HUES6 (cell line): ENCODE measurements around the gene MTMR10.
A peak's percentile ranks its signal among the peaks of the same experiment; 100 is the strongest.

Source experiments
- H3K27ac ChIP-seq: 2 replicates; pipeline ENCODE4 v1.7.0; 2013; ENCODE audit warnings: low read depth, mild to moderate bottlenecking, low read length, inconsistent platforms
- H3K27me3 ChIP-seq: 2 replicates; pipeline ENCODE4 v1.6.1; 2013; ENCODE audit warnings: low read length; ENCODE audit not compliant: control insufficient read depth, insufficient read depth
- H3K36me3 ChIP-seq: 2 replicates; pipeline ENCODE4 v1.6.1; 2013; ENCODE audit warnings: low read length; ENCODE audit not compliant: control insufficient read depth, insufficient read depth
- H3K4me1 ChIP-seq: 2 replicates; pipeline ENCODE4 v1.6.1; 2013; ENCODE audit warnings: low read length; ENCODE audit not compliant: control insufficient read depth, insufficient read depth
- H3K4me3 ChIP-seq: 2 replicates; pipeline ENCODE4 v1.5.1; 2013; ENCODE audit warnings: low read depth, low read length
- H3K9ac ChIP-seq: one replicate; pipeline ENCODE4 v1.6.1; 2013; ENCODE audit warnings: mild to moderate bottlenecking, low read length
- H3K9me3 ChIP-seq: 2 replicates; pipeline ENCODE4 v1.6.1; 2013; ENCODE audit warnings: low read depth, low read length; ENCODE audit not compliant: control insufficient read depth, insufficient read depth

Gene MTMR10

DNA sequence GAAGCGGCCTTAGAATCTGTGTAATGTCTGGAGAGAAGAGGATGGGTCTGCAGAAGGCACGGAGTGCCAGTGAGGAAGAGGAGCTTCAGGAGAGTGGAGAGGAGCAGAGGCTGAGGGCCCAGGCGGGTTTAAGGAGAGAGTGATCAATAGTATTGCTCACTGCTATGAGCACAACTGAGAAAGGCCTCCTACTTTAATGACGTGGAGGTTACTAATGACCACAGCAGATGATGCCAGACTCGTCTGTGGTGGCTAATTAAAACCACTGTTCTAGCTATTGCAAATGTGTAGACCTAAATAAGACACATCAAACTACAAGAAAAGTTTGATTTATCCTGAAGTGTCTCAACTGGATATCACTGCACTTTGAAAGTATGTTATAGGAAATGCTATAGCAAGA, 33.2 kb downstream of the MTMR10 start:
- Histone ChIP-seq H3K9me3 (no peaks in the 10 kb centered on the region), H3K27ac (no peak overlapping the region), H3K27me3 (no peaks in the 10 kb centered on the region), H3K9ac (no peak overlapping the region), H3K4me1 (no peaks in the 10 kb centered on the region), H3K4me3 (no peak overlapping the region), H3K36me3 (peaks cover 68% of the 10 kb centered on the region)

GRCh38 chr15:30956216-30957124, 35.0 kb downstream of the MTMR10 start:
- Histone ChIP-seq H3K27me3 (no peaks in the 10 kb centered on the region), H3K36me3 (peaks cover 78% of the 10 kb centered on the region), H3K27ac (no peak overlapping the region), H3K4me1 (no peaks in the 10 kb centered on the region), H3K4me3 (no peak overlapping the region), H3K9ac (no peak overlapping the region), H3K9me3 (no peaks in the 10 kb centered on the region)

DNA sequence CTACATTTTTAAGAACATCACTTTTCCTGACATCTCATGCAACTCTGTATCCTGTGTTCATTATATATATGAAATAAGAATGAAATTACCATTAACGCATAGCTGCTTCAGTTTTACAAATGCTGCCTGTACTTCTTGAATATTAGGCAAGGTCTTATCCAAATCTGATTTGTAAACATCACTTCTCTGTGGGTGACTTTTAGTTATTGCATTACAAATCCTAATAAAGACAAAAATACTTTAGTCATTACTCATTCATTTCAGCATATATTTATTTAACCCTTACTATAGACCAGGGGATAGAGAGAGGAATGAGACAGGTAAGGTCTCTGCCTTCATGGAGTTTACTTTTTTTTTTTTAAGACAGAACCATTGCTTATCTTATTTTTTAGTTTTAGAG, 36.8 kb downstream of the MTMR10 start:
- H3K9me3 ChIP-seq: no peaks in the 10 kb centered on the region
- no peaks in the 10 kb centered on the region for H3K27me3 ChIP-seq
- no peaks in the 10 kb centered on the region for H3K4me1 ChIP-seq
- H3K9ac ChIP-seq: no peak overlapping the region
- peaks cover 80% of the 10 kb centered on the region for H3K36me3 ChIP-seq
- H3K4me3 ChIP-seq: no peak overlapping the region
- H3K27ac ChIP-seq: no peak overlapping the region

DNA sequence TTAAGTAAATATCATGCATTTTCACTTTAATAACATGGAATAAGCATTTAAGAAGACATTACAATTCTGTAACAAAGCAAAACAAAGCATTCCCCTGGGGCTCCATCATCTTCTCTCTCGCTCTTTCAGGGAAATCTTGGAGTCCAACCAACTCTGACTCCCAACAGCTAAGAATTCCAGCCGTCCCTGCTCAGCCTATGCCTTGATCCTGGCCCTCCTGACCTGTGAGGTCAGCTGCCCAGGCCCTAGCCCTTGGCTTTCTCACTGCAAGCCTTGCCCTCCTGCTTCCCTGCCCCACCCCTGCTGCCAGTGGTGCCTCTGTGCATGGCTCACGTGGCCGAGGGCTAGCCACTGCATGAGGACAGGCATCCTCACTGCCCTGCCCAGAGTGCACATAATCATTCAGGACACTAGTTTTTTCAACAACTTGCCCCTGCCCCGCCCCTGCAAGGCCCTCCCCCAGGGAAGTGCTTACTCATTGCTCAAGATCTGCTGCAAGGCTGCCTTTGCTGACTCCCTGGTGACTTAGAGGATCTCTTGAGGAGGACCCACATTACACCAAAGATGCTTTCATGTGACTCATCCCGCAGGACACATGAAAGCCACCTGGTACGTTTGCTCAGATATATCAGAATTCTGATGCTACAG, 37.6 kb downstream of the MTMR10 start:
- H3K27ac ChIP-seq: no peak overlapping the region
- peaks cover 3% of the 10 kb centered on the region; the same call in 1 of the 2 replicates for H3K9me3 ChIP-seq
- H3K9ac ChIP-seq: no peak overlapping the region
- H3K36me3 ChIP-seq: peaks cover 80% of the 10 kb centered on the region
- H3K4me3 ChIP-seq: no peak overlapping the region
- H3K4me1 ChIP-seq: no peaks in the 10 kb centered on the region
- H3K27me3 ChIP-seq: no peaks in the 10 kb centered on the region

DNA sequence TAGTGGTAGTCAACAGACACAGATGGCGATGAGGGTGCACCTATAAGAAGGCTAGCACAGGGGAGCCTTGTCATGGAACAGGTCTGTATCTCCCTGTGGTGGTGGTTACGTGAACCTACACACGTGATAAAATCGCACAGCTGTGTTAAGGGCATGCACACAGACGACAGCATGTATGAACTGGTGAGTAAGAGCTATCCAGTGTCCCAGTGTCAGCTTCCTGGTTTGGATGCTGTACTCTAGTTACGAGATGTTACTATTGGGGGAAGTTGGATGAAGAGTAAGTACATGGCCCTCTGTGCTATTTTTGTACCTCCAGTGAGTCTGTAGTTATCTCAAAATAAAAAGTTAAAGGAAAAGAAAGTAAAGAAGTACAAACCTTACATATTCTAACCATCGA, 38.2 kb downstream of the MTMR10 start:
- Histone ChIP-seq H3K36me3 (peaks cover 80% of the 10 kb centered on the region), H3K9ac (no peak overlapping the region), H3K9me3 (peaks cover 3% of the 10 kb centered on the region; the same call in 1 of the 2 replicates), H3K4me3 (no peak overlapping the region), H3K27ac (no peak overlapping the region), H3K27me3 (no peaks in the 10 kb centered on the region), H3K4me1 (no peaks in the 10 kb centered on the region)

DNA sequence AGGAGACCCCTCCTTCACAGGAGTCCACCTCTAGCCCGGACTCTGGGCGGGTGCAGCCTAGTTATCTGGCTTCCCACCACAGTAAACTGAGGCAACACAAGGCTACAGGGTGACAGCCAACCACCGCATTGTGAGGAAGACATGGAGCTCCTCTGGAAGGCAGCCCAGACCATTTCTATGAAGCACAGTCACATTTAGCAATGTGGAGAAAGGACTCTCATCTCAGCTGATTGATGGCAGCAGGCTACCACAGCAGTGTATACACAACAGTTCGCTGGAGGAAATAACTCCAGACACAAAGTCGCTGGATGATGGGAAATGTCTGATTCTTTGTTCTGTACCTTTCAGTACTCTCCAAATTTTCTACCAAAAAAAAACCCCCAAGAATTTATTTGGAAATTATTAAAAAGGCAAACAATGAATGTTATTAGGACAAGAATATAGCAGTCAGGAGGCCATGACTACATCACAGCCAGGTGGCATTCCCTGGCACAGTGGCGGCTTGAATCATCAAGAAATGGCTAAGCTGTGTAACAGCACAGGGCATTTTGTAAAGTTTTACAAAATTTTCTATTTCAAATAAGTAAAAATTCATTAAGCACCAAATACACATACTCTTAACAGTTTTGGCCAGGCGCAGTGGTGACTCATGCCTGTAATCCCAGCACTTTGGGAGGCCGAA, 47.6 kb downstream of the MTMR10 start:
- no peak overlapping the region for H3K9ac ChIP-seq
- H3K27me3 ChIP-seq: no peaks in the 10 kb centered on the region
- peaks cover 95% of the 10 kb centered on the region for H3K36me3 ChIP-seq
- no peaks in the 10 kb centered on the region for H3K9me3 ChIP-seq
- no peak overlapping the region for H3K4me3 ChIP-seq
- peaks cover 5% of the 10 kb centered on the region; the same call in 1 of the 2 replicates for H3K4me1 ChIP-seq
- no peak overlapping the region for H3K27ac ChIP-seq

DNA sequence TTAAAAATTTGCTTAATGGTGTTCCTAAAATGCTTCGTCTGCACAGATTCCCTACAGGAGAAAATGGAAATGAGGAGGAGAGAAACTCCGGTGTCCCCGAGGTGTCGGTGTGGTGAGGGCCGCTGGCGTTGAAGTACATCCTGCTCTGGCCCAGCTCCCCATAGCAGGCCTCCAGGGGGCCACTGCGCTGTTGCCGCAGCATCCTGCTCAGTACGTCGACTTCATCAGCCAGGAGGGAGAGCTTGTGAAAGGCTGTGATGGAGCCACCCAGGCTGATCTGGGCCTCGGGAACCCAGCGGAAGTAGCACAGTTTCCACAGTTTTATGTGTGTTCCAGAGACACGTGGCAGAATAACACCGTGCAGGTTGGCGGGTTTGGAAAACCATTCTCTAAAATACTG, 49.9 kb downstream of the MTMR10 start:
- peaks cover 94% of the 10 kb centered on the region for H3K36me3 ChIP-seq
- no peak overlapping the region for H3K4me3 ChIP-seq
- H3K9me3 ChIP-seq: no peaks in the 10 kb centered on the region
- H3K9ac ChIP-seq: no peak overlapping the region
- H3K27ac ChIP-seq: no peak overlapping the region
- H3K27me3 ChIP-seq: no peaks in the 10 kb centered on the region
- no peaks in the 10 kb centered on the region; the same call in 1 of the 2 replicates for H3K4me1 ChIP-seq

DNA sequence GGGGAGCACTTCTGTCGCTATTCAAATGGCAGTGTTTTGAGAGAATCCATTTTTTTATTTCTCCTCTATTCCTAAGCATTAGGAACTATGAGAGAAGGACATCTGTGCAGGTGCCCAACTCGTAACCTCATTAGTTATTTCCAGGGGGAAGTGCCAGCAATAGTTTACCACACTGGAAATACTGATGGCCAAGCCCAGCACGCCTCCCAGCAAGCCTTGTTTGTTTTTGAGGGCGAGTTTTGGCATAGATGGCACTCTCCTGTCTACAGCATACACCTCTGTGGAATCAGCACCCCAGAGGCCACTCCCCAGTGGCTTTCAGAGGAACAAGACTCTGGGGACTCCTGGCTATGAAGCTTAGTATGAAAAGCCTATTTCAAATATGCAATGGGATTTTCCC, 51.1 kb downstream of the MTMR10 start:
- H3K4me1 ChIP-seq: no peaks in the 10 kb centered on the region
- H3K27ac ChIP-seq: no peak overlapping the region
- no peak overlapping the region for H3K4me3 ChIP-seq
- no peaks in the 10 kb centered on the region for H3K27me3 ChIP-seq
- H3K9ac ChIP-seq: no peak overlapping the region
- H3K9me3 ChIP-seq: no peaks in the 10 kb centered on the region
- H3K36me3 ChIP-seq: peaks cover 93% of the 10 kb centered on the region

GRCh38 chr15:30939161-30939560, 52.3 kb downstream of the MTMR10 start:
- Histone ChIP-seq H3K27me3 (no peaks in the 10 kb centered on the region), H3K9ac (no peak overlapping the region), H3K27ac (no peak overlapping the region), H3K4me3 (no peak overlapping the region), H3K9me3 (no peaks in the 10 kb centered on the region), H3K4me1 (no peaks in the 10 kb centered on the region), H3K36me3 (peaks cover 96% of the 10 kb centered on the region)

DNA sequence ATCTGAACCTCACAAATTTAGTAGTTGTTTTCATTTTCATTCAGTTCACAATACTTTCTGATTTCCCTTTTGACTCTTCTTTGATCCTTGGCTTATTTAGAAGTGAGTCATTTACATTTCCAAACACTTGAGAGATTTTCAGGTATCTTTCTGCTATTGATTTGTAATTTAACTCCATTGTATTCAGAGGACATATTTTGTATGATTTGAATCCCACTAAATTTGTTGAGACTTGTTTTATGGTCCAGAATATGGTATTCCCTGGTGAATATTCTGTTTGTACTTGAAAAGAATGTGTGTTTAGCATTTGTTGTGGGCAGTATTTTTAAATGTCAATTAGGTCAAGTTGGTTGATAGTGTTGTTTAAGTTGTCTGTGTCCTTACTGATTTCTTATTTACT, 58.1 kb downstream of the MTMR10 start:
- H3K27me3 ChIP-seq: no peaks in the 10 kb centered on the region
- H3K36me3 ChIP-seq: peaks cover 71% of the 10 kb centered on the region
- no peaks in the 10 kb centered on the region for H3K9me3 ChIP-seq
- H3K27ac ChIP-seq: peak overlapping the region; percentile 1; the same call in 1 of the 2 replicates
- no peaks in the 10 kb centered on the region for H3K4me1 ChIP-seq
- no peak overlapping the region for H3K9ac ChIP-seq
- no peak overlapping the region for H3K4me3 ChIP-seq

GRCh38 chr15:30930422-30930821, 61.0 kb downstream of the MTMR10 start:
- no peaks in the 10 kb centered on the region for H3K4me1 ChIP-seq
- no peaks in the 10 kb centered on the region for H3K27me3 ChIP-seq
- no peak overlapping the region for H3K27ac ChIP-seq
- no peak overlapping the region for H3K4me3 ChIP-seq
- H3K36me3 ChIP-seq: peaks cover 73% of the 10 kb centered on the region
- H3K9ac ChIP-seq: no peak overlapping the region
- no peaks in the 10 kb centered on the region for H3K9me3 ChIP-seq
